ENCODE measurements around the gene XKRX. TPM values are rescaled to one million over a fixed set of nuclear protein-coding genes. Genes with fewer than 3 reads are reported as not detected.

The XKRX gene
- 1 to 10 TPM; 2.3 to 4.4 (median 3.6) TPM for total RNA-seq

- Histone ChIP-seq H3K4me3 (peak within 1 kb of the TSS; percentile 40 to 66 (median 54)), H3K4me1 (peaks cover 0 to 6% (median 0%) of the 10 kb centered on the region in 3 donors), H3K27me3 (no peaks in the 10 kb centered on the region), H3K36me3 (no peaks in the 10 kb centered on the region), H3K27ac (peak within 1 kb of the TSS in 3 of 4 donors; percentile 61 to 72 (median 68)), H3K9me3 (no peaks in the 10 kb centered on the region)
- intact Hi-C loops (cut with DNase I): no loop called here
- WGBS, 2 donors: 22% methylated on average over 17 of the region's 51 CpGs; no CpG with 5 or more reads in 1 of the 2 donors
- TF ChIP-seq POLR2A (IDR thresholded peaks at IDR 0.05) (no peak), CTCF (IDR thresholded peaks at IDR 0.05) (no peak)
- DNase-seq: no peak
These were observed at the start of gene XKRX for GRCh38 chrX:100928660-100929613. TSS of gene XKRX (minus strand) at chrX:100928917. CDS start at chrX:100928304, 613 bp downstream.

DNA sequence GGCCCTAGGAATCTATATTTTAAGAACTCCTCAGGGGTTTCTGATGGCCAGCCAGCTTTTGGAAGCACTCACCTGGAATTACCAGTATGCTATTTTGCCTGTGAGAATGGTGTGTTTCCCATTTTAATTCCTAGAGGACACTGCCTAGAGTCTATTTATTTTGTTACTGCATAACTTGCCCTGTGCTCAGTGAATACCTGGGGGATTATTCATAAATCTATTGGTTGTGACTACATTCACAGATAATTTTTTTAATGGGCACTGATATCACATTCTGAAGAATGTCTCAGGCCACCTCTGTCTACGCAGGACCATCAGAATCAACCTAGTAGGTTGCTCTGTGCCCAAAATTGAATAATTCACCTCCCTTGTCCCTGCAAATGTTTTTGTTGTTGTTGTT lies 47.5 kb upstream of the XKRX start:
- Histone ChIP-seq H3K4me1 (no peaks in the 10 kb centered on the region), H3K27me3 (no peaks in the 10 kb centered on the region), H3K27ac (no peak overlapping the region), H3K4me3 (no peak overlapping the region), H3K9me3 (no peaks in the 10 kb centered on the region), H3K36me3 (no peaks in the 10 kb centered on the region)
- TF ChIP-seq POLR2A (IDR thresholded peaks at IDR 0.05) (no peak), CTCF (IDR thresholded peaks at IDR 0.05) (no peak)
- 100% methylated on average over 1 of the region's 1 CpG for WGBS, 2 donors
- no peak for DNase-seq
- intact Hi-C loops (cut with DNase I): no loop called here

DNA sequence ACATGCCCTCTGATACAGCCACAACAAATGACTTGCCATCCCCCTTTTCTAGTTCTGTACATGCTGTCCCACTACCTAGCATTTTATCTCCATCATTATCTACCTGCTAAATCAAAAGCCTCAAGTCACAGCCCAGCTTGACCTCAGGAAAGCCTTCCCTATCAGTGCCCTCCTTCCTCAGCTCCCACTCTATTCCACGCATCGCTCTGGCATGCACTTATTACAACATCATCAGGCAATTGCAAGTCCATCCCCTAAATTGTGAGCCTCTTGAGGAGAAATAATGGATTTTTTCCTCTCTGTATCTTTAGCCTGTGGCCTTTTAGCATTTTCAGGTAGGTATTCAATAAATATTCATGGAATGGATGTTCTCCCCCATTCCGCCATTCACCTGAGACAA lies 46.5 kb upstream of the XKRX start:
- TF ChIP-seq CTCF (IDR thresholded peaks at IDR 0.05): no peak
- no peak for TF ChIP-seq POLR2A (IDR thresholded peaks at IDR 0.05)
- DNase-seq: no peak
- no peak overlapping the region for H3K27ac ChIP-seq
- no peaks in the 10 kb centered on the region for H3K36me3 ChIP-seq
- intact Hi-C loops (cut with DNase I): no loop called here
- WGBS, 2 donors: 93 to 94% methylated on average over 3 of the region's 3 CpGs
- no peaks in the 10 kb centered on the region for H3K27me3 ChIP-seq
- H3K9me3 ChIP-seq: no peaks in the 10 kb centered on the region
- H3K4me3 ChIP-seq: no peak overlapping the region
- H3K4me1 ChIP-seq: no peaks in the 10 kb centered on the region

DNA sequence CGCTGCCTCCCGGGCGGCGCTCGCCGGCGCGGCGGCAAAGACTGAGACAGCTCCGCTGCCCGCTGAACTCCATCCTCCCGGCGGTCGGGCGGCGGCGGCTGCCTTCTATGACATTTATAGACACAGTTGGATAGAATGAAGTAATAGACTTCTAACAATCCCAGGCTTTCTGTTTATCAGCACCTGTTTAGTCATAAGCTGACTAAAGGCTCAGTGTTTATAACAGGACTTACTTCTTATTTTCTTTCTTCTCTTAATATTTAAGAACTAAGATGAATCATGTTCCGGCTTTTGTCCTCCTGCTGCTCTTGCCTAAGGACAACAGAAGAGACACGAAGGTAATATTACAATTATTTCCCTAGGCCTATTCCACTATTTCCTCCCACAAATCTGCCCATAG lies 44.7 kb upstream of the XKRX start:
- 31 to 90% methylated on average over 2 to 19 of the region's 19 CpGs for WGBS, 2 donors
- DNase-seq: no peak
- Histone ChIP-seq H3K36me3 (no peaks in the 10 kb centered on the region), H3K27me3 (no peaks in the 10 kb centered on the region), H3K4me1 (no peaks in the 10 kb centered on the region), H3K9me3 (no peaks in the 10 kb centered on the region), H3K27ac (no peak overlapping the region), H3K4me3 (no peak overlapping the region)
- intact Hi-C loops (cut with DNase I): no loop called here
- TF ChIP-seq POLR2A (IDR thresholded peaks at IDR 0.05): no peak
- TF ChIP-seq CTCF (IDR thresholded peaks at IDR 0.05): no peak

DNA sequence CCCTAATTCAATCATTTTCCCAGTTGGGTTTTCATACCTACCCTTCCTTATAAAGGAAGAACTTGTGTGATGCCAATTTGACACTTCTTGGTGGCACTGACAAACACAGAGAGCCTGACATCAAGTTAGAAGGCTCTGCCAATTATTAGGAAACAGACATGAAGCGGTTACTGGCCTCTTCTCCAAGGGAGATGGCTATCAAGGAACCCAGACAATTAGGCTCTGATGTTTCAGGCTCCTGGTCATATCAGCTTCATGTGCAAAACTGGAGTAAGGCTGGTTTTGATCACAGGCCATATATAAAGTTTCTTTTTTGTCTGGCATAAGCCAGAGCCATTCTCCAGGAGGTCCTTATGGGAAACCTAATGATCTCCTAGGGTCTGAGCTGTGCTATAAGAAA lies 41.2 kb upstream of the XKRX start:
- TF ChIP-seq CTCF (IDR thresholded peaks at IDR 0.05) (no peak), POLR2A (IDR thresholded peaks at IDR 0.05) (no peak)
- intact Hi-C loops (cut with DNase I): no loop called here
- 50 to 100% methylated on average over 1 of the region's 1 CpG for WGBS, 2 donors

More for the DNA sequence above, 41.2 kb upstream of the XKRX start:
- no peak overlapping the region for H3K27ac ChIP-seq
- DNase-seq: no peak
- no peaks in the 10 kb centered on the region for H3K36me3 ChIP-seq
- no peaks in the 10 kb centered on the region for H3K9me3 ChIP-seq
- no peaks in the 10 kb centered on the region for H3K27me3 ChIP-seq
- no peaks in the 10 kb centered on the region for H3K4me1 ChIP-seq
- H3K4me3 ChIP-seq: no peak overlapping the region
